RPMI8226 (cell line): ENCODE data around the gene TMEM163.
"Not testable (repeated sequence)": the region's sequence is repeated elsewhere in the genome, so short reads cannot be mapped to it uniquely, and the experiment has no call there.

Experiments used
- DNase-seq: peaks from one replicate; pipeline ENCODE4 v3.0.0-alpha.2; 2015

TMEM163 gene

DNA sequence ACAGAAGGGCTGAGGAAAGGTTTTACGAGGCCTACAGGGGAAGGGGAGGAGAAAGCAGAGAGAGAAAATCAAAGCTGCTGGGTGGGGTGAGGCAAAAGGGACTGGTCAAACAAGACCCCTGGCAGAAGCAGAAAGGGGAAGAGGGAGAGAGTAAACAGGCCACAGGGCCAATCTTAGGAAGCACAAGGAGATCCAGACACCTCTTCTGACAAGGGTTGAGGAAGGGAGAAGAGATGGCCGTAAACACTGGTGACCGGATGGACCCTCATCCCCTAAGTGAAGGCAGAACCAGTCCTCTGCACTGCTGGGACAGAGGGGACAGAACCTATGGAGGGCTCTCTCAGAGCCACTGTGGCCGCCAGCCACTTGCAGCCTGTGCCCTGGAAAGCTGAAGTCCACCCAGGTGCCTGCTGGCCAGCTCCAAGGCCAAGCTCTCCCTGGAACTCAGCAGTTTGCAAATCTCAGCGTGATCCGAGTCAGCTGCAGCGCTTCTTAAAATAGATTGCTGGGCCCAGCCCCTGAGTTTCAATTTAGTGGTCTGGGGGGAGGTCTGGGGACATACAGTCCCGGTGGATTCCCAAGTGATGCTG is 108.8 kb downstream of the TMEM163 start:
- no peak for DNase-seq

DNA sequence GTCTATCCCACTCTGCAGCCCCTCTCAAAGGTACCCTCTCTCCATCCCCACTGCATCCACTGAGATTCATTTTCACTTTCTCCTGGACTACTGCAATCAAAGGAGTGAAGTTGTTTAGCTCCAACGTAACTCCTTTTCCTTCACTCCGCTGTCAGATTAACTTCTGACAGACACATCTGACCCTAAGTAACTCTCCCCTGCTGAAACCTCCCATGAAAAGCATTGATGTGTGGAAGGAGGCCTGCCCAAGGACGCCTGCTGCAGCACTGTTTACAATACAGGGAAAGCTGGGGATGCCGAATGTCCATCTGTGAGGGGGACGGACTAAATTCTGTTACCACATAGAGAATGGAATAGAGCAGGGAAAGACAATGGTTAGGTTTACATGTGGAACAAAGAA is 114.8 kb downstream of the TMEM163 start:
- no peak for DNase-seq

DNA sequence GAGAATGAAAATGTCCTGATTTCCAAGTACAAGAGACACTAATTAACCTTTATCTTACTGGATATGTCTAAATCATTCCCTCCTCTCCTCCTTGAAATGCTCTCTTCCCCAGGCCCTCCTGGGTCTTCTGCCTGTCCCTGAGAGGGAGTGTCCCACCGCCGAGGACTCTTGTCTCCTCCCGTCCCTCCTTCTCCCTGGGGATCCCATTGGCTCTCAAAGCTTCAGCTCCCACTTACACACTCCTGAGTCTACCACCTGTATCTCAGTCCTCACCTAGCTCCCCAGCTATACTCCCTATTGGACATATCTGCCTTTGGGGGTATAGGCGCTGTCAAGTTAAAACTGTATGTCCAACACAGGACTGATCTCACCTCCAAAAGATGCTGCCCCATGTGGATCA is 116.1 kb downstream of the TMEM163 start:
- no peak for DNase-seq

DNA sequence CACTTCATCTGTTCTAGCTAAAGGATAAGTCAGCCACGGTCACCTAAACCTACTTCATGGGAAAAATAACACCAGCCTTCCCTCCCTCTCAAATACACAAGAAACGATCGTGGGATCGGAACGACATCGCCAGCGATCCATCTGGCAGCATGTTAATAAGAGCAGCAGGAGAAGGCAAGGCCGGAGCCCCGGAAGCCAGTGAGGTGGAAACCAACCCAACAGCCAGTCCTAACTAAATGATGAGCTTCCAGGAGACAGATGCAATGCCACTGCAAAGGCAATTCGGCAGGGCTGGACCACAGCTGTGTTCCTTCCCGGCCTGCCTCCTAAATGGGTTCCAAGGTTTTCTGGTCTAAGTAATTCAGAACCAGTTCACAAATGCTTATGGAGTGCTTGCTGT is 117.5 kb downstream of the TMEM163 start:
- DNase-seq: no peak

DNA sequence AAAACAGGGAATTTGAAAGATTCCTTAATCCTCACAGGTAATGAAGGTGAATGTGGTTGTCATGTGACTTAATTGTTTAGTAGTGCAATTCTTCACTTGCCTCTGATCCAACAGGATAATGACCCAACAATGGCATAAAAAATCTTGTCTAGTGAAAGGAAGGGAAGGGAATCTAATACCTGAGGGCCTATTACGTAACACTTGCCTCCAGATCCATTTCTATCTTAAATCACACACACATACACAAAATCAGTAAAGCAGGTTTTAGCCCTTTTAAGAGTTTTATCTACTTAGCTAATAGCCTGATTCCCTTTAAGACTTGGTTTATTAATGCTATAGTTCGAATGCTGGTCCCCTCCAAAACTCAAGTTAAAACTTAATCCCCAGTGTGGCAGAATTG is 118.6 kb downstream of the TMEM163 start:
- no peak for DNase-seq

DNA sequence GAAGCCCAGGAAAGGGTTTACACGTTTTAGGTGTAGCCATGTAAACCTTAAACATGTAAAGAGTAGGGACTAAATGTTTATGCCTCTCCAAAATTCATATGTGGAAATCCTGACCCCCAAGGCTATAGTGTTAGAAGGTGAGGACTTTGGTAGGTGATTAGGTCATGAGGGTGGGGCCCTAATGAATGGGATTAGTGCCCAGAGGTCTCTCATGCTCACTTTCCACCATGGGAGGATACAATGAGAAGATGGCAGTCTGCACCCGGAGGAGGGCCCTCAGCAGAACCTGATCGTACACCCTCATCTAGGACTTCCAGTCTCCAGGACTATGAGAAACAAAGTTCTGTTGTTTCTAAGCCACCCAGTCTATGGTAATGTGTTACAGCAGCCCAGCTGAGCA is 119.6 kb downstream of the TMEM163 start:
- DNase-seq: no peak

DNA sequence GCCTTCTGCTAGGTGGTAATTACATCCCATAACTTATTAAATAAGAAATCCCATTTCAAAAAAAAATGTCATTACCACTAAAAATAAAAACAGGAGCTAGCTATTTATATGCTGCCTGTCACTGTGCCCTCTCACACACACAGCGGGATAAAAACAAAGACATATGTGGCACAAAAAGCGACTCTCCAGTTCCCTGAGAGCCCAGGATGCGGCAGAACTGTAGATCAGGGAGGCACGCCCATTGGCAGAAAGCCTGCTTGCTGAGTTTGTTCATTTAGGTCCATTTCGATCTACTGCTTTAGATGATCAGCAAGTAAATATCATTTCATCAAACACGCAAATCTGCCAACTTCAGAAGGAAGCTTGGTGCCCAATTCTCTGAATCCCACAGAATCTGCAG is 124.4 kb downstream of the TMEM163 start:
- no peak for DNase-seq

DNA sequence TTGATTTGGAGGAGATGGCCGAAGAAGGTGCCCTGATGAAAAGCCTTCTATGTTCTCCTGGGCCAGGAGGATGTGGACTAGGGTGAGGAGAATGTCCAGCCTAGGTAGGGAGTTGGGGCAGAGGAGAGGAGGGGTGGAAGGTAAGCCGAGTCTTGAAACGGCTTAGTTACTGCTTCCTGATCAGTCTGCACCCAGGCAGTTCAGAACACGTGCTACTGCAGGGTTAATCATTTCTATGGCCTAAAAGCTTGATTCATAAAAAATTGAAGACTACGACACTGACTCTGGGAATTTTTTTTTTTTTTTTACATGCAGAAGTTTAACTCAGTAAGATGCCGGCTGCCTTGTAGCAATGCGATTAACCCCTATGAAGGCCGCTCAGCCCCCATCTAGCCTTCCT is 125.3 kb downstream of the TMEM163 start:
- no peak for DNase-seq

DNA sequence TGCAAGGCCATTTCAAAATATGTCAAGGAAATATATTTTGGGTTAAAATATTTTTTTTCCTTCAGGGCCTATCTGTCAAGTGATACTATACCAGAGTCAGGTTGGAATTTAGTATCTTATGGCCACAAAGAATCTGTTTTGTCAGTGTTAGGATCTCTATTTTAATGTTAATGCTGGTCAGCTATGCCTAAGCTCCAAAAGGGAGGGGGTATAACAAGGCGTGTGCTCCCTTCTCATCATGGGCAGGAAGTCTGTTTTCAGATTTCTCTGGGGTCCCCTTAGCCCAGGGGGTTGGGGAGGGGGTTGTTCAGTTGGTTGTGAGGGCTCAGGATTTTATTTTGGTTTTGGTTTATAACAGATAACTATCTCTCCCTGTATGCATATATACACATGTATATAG is 126.4 kb downstream of the TMEM163 start:
- DNase-seq: no peak

DNA sequence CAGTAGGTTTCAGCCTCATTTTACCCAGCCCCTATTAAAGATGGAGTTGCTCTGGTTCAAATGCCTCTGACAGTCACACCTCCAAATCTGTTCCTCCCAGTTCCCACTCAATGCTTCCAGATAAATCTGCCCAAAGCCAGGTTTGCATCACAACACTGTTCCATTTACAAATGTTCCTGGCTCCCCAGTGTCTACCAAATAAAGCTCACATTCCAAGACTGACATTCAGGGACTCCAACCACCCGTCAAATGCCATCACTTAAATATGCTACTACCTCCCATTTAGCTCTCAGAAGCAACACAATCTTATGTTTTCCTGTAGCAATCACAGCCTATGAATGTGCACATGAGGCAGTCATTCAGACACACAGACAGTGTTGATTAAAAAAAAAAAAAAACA is 127.3 kb downstream of the TMEM163 start:
- no peak for DNase-seq

DNA sequence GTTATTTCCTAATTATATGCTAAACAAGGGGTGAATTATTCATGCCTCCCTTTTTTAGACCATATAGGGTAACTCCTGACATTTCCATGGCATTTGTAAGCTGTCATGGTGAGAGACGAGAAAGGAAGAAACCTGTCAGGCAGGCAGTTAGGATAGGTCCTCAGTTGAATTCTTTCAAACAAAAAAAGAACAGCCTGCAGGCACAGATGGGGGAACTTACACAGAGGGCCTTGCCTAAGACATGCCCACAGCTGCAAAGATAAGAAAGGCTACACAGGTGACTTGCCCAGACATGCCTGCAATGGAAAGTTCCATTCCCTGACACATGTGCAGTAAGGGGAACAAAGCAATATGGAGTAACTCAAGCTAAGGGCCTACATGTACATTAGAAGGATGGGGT is 128.1 kb downstream of the TMEM163 start:
- DNase-seq: no peak

DNA sequence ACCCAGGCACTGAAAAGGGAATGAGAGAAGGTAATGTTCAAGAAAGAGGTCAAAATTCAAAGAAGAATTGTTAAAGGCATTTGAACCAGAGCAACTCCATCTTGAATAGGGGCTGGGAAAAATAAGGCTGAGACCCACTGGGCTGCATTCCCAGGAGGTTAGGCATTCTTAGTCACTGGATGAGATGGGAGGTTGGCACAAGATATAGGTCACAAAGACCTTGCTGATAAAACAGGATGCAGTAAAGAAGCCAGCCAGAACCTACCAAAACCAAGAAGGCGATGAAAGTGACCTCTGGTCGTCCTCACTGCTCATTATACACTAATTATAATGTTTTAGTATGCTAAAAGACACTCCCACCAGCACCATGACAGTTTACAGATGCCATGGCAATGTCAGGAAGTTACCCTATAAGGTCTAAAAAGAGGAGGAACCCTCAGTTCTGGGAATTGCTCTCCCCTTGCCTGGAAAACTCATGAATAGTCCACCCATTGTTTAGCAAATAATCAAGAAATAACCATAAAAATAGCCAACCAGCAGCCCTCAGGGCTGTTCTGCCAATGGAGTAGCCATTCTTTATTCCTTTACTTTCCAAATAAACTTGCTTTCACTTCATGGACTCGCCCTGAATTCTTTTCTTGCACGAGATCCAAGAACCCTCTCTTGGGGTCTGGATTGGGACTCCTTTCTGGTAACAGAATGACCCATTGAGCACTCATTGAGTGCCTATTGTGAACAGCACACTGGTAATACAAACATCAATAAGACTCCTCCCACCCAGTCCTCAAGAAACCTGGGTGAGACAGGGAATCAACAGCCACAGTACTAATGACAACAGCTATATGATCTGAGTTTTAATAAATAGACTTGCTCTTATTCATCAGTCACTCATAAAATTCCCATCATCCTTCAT is 129.4 kb downstream of the TMEM163 start:
- not testable (repeated sequence) for DNase-seq

DNA sequence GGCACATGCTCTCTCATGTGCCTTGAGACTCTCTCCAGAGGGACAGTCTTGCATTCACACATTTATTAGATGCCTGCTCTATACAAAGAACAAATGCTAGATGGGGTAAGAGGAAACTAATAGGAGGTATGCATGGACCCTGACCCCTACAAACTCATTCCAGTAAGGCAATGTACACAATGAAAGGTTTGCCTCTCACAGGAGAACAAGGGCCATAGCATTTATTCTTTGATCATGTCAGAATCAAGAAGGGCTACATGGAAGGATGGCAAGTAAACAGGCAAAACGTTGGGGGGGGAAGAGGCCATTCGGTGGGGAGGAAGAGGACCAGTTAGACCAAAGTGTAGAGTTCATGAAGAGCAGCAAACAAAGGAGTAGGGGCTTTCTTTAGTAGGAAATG is 130.2 kb downstream of the TMEM163 start:
- no peak for DNase-seq

DNA sequence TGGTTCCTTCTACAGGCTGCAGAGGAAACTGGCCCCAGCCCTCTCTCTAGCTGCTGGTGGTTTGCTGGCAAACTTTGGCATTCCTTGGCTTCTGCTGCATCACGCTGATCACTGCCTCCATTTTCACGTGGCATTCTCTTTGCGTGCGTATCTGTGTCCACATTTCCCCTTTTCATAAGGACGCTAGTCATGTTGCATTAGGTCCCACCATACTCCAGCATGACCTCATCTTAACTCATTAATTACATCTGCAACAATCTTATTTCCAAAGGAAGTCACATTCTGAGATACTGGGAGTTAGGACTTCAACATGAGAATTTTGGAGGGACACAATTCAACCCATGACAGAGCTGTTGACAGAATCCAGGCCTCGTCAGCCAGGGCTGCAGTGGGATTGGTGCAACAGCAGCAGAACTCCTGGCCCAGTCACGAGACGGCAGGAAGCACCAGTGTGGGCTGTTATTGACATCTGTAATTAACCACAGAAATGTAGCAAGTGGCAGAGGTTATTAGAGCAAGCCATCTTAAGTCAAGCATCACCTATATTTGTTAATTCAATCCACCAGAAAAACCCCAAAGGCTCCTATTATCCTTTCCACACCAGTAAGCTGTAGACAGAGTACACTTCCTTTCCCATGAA is 132.4 kb downstream of the TMEM163 start:
- no peak for DNase-seq

DNA sequence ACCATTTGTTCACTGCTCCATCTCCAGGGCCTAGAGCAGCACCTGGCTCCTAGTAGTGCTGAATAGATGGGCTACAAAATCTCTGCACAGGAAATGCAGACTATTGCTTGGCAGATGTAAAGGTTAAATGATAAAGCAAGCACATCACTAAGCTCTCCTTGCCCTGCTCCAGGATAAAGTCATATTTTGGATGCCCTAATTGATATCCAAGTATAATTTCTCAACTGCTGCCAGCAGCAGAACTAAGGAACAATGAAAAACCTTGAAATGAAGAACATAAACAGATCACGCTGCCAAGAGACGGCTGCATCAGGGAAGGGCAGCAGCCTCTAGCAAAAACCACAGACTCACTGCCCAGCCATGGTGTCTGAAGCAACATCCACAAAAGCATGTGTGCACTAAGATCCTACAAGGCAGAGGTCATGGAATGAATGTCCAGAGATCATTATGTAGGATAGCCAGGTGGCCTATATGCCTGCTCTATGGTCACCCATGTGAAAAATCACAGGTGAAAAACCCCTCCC is 134.7 kb downstream of the TMEM163 start:
- no peak for DNase-seq

DNA sequence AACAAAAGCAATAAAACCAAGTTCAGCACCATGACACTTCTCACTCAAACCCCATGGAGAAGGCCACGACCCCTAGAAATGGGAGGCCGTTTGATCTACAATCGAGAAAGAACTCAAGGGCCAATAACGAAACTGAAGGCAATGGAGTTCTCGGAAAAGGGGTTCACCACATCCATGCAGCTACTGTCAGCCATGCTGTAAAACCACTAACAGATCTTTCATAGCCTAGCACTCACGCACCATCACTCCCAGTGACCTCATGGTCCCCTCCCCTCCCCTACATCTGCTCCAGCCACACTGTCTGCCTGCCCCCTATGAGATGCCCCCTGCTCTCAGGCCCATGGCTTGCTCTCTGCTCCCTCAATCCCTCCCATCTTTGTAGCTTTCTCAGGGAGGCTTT is 135.3 kb downstream of the TMEM163 start:
- DNase-seq: no peak

DNA sequence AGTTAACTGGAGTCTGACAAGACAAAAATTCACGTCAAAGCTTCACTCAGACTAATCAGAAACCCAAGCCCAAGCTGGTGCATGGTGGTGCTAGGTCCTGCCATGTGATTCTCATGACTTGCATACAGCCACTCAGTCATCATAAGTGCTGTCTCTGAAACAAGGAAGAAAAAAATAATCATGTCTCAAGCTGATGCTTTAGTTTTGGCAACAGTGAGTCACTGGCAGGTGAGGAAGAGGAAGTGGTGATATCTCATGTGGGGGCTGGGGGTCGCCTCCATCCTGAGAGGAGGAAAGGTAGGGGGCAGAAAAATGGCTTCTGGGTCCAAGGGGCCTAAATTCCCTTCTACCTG is 136.3 kb downstream of the TMEM163 start:
- DNase-seq: no peak

DNA sequence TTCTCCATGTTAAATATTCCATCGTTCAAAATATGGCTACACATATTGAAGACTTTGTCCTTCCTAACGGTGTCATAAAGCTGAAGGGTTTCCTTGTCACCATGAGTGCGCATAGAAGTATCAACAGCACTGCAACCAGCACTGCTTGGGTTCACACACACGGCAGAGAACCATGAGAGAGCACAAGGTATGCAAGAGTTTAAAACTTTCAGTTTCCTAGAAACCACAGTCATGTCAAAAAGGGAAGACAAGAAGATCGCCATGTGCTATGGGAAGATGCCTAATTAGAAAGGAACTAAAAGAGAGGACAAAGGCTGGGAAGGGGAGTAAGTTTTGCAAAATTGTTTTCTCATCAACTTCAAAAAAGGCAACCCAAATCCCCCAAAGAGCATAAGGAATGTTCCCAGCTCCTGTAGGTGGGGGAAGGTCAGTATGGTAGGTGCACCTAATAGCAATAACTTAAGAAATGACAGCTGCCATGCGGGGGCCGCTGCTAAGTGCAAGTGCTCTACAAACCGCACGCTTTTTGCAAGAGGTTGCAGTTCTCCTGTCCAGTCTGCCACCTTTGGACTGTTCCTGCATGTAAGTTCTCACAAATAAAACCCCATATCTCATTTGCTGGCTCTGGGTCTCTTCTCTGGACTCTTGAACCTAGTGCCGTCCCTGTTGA is 136.8 kb downstream of the TMEM163 start:
- peak; percentile 17 for DNase-seq

DNA sequence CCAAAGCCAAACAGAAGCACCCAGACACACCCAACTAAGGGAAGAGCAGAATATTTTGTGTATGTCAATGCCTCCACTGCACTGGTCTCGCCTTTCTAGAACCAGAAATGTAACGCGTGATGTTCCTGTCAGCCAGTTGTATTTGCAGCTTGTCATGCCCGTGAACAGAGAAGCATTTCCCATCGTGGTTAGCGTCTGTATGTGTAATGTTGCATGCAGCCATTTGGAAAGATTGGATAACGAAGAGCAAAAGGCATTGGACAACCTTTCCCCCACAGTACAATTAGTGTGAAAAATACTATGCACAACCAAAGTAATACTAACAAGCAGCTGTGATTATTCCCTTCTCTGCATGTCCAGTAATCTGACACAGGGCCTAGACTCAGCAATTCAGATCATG is 140.5 kb downstream of the TMEM163 start:
- no peak for DNase-seq

DNA sequence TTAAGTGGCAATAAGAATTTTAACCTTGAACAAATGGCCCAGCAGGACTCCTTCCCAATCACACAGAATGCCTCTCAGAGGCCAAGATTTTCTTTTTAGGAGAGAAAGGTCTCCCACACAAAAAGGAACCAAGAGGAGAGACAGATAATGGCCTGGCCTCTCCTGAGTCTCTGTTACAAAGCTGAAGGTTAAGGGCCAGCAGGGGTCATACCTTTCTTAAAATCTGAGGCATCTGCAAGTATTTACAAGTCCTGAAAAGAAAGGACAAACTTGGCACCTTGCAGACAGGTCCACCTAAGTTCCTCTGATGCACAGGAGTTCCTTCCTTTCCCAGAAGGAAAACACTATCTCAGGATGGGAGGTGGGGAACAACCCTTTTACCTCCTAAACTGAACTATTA is 142.3 kb downstream of the TMEM163 start:
- DNase-seq: no peak

DNA sequence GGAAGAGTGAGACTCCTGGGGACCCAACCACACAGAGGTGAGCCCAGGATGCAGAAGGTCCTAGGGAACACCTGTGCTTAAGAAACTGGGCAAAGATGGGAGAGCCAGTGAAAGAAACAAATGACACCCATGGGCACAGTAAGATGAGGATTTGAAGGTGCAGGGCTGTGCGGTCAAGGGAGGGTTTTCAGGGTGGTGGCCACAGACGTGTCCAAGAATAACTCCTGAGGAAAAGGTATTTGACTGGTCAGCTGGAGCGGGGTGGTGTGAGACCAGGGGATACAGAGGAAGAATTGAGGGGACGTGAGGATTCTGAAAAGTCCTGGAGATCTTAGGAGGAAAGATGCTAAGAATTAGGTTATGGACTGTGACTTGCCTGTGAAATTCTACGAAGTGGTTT is 142.9 kb downstream of the TMEM163 start:
- DNase-seq: no peak

DNA sequence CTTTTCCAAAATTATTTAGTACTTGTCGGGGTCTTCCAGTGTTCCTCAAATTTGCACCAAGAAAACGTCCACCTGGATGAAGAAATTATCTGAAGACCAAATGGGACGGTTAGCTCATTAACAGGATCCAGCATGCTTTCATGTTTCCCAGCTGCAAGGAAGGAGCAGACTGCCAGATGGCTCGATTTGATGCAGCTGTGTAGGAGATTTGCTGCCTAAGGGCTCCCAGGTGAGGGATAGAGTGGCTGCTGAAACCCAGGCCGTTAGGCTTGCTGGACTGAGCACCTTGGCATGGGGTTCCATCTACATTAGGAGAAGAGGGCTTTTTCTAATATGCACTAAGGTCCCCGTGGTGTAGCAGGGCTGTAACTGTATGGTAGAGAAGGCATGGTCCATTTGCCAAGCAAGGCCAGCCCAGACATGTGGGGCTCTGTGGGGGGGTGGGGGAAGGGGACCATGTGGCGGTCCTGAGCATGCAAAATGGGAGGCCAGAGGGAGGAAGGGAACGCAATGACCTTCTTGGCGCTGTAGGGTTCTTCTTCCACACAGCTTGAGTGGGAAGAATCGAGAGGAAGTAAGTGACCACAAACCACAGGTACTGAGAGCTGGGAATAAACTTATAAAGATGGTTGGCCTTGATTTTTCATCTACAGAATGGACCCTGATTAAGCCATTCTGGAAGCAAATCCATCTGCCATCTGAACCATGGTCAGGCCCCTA is 144.0 kb downstream of the TMEM163 start:
- DNase-seq: no peak

DNA sequence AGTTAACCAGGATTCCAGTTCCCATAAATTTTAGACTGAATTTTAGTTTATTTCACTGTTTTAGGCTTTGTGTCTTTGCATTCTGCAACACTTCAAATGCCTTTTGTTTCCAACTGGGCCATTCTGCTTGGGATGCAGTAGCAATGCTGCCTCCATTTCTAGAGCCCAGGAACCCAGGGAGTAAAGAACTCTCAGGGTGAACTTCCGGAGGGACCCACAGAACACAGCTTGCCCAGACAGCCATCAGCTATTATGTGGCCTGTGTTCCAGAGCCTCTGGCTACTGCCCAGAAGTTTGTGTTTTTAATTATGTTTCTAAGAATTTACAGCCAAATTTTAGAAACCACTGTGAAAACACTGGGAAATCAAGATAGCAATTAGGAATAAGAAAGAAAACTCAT is 145.1 kb downstream of the TMEM163 start:
- DNase-seq: no peak
